Uterus (tissue), 4 donors: Measurements from ENCODE around the gene HTR1D. TPM values are rescaled to one million over a fixed set of nuclear protein-coding genes. Genes with fewer than 3 reads are reported as not detected.

Experiments used
- DNase-seq, 2 donors: peaks; one replicate each; pipeline ENCODE4 v3.0.0-alpha.2; 2019 to 2020
- H3K27ac ChIP-seq, 2 donors: fragments of 200-600 bp; sonication (generic); 1 replicate in 1 of 2; 2 replicates in 1 of 2; pipeline ENCODE4 v1.5.1; 2016 to 2018
- H3K27me3 ChIP-seq, 2 donors: fragments of 200-600 bp; sonication (generic); one replicate each; pipeline ENCODE4 v1.5.1; 2018 to 2019; ENCODE audit warnings: control low read depth in 1 of 2
- H3K36me3 ChIP-seq, 2 donors: fragments of 200-600 bp; sonication (generic); one replicate each; pipeline ENCODE4 v1.5.1; 2019; ENCODE audit warnings: control low read depth in 1 of 2
- H3K4me1 ChIP-seq, 2 donors: fragments of 200-600 bp; sonication (generic); one replicate each; pipeline ENCODE4 v1.5.1; 2018 to 2019; ENCODE audit warnings: control low read depth in 1 of 2
- H3K4me3 ChIP-seq, 2 donors: fragments of 200-600 bp; sonication (generic); 1 replicate in 1 of 2; 2 replicates in 1 of 2; pipeline ENCODE4 v1.5.1; 2018 to 2019; ENCODE audit warnings: mild to moderate bottlenecking in 1 of 2
- H3K9me3 ChIP-seq, 2 donors: fragments of 200-600 bp; sonication (generic); one replicate each; pipeline ENCODE4 v1.5.1; 2019; ENCODE audit warnings: control low read depth in 1 of 2
- CTCF ChIP-seq, 4 experiments: fragments of 200-600 bp in 2 of 4; fragments of 450-650 bp in 2 of 4; sonication (generic) in 2 of 4; IDR thresholded peaks; one replicate each; pipeline ENCODE4 v1.5.1; 2016 to 2019; ENCODE audit warnings: antibody characterized with exemption in 4 of 4, mild to moderate bottlenecking in 2 of 4, moderate library complexity in 1 of 4
- POLR2A ChIP-seq, 2 donors: fragments of 450-650 bp; IDR thresholded peaks; one replicate each; pipeline ENCODE4 v1.6.1; 2016; ENCODE audit warnings: antibody characterized with exemption in 2 of 2, mild to moderate bottlenecking in 1 of 2, moderate library complexity in 1 of 2
- intact Hi-C: fragments of 100-400 bp; cut with DNase I; formaldehyde crosslinking; loops from one replicate; pipeline ENCODE4 v1.15.1; 2023; ENCODE audit warnings: low total_unique reads
- total RNA-seq, 4 donors: library from RNA; depleted of rRNA in 3 of 4; stranded (reverse); fragments of >200 nt in 3 of 4; gene quantifications; one replicate each; pipeline versions ENCODE4 v1.1.0 to v1.2.4, GENCODE V29; 2014 to 2023
- donor health status: DM: yes; HTN: yes; CAD: no.

HTR1D gene
- total RNA-seq, 4 donors from 2014 or later: not detected

- intact Hi-C loops: no loop called here
- no peak for DNase-seq
- H3K27ac ChIP-seq: no peak overlapping the region
- no peaks in the 10 kb centered on the region for H3K27me3 ChIP-seq
- no peaks in the 10 kb centered on the region for H3K9me3 ChIP-seq
- no peak overlapping the region for H3K4me3 ChIP-seq
- no peaks in the 10 kb centered on the region for H3K4me1 ChIP-seq
- no peak for TF ChIP-seq POLR2A (IDR thresholded peaks at IDR 0.05)
- no peak for TF ChIP-seq CTCF (IDR thresholded peaks at IDR 0.05)
- H3K36me3 ChIP-seq: no peaks in the 10 kb centered on the region
Measured at GRCh38 chr1:23222742-23223141, 5.4 kb upstream of the HTR1D start.

- Histone ChIP-seq H3K27ac (no peak overlapping the region), H3K36me3 (no peaks in the 10 kb centered on the region), H3K27me3 (peaks cover 2 to 4% of the 10 kb centered on the region in 2 donors), H3K4me3 (no peak overlapping the region), H3K9me3 (no peaks in the 10 kb centered on the region), H3K4me1 (peaks cover 0 to 3% of the 10 kb centered on the region in 2 donors)
- TF ChIP-seq CTCF (IDR thresholded peaks at IDR 0.05): no peak
- no peak for TF ChIP-seq POLR2A (IDR thresholded peaks at IDR 0.05)
- no peak for DNase-seq
- intact Hi-C loops: no loop called here
Measured at GRCh38 chr1:23222331-23222730, 5.0 kb upstream of the HTR1D start.

GRCh38 chr1:23221107-23221506 lies 3.8 kb upstream of the HTR1D start:
- intact Hi-C loops: no loop called here
- Histone ChIP-seq H3K27me3 (peaks cover 4 to 8% of the 10 kb centered on the region in 2 donors), H3K4me3 (no peak overlapping the region), H3K27ac (no peak overlapping the region), H3K36me3 (no peaks in the 10 kb centered on the region), H3K9me3 (no peaks in the 10 kb centered on the region), H3K4me1 (peaks cover 0 to 12% of the 10 kb centered on the region in 2 donors)
- no peak for DNase-seq
- TF ChIP-seq POLR2A (IDR thresholded peaks at IDR 0.05) (no peak), CTCF (IDR thresholded peaks at IDR 0.05) (no peak)

GRCh38 chr1:23216771-23217420 lies 406 bp downstream of the HTR1D start:
- peaks cover 8 to 14% of the 10 kb centered on the region in 2 donors for H3K27me3 ChIP-seq
- peak in 3 of 4 experiments; percentile 46 to 60 (median 57) for TF ChIP-seq CTCF (IDR thresholded peaks at IDR 0.05)
- no peak for TF ChIP-seq POLR2A (IDR thresholded peaks at IDR 0.05)

GRCh38 chr1:23215751-23216449 lies 1.4 kb downstream of the HTR1D start:
- intact Hi-C loops: no loop called here

More at GRCh38 chr1:23216771-23217420, 406 bp downstream of the HTR1D start:
- DNase-seq: no peak
- Histone ChIP-seq H3K27ac (no peak overlapping the region), H3K4me3 (peak overlapping the region in 1 of 2 donors; percentile 15), H3K4me1 (peaks cover 0 to 12% of the 10 kb centered on the region in 2 donors), H3K9me3 (no peaks in the 10 kb centered on the region), H3K36me3 (no peaks in the 10 kb centered on the region)
- intact Hi-C loops: no loop called here

More at GRCh38 chr1:23215751-23216449, 1.4 kb downstream of the HTR1D start:
- Histone ChIP-seq H3K9me3 (no peaks in the 10 kb centered on the region), H3K36me3 (no peaks in the 10 kb centered on the region), H3K4me3 (no peak overlapping the region), H3K27ac (no peak overlapping the region), H3K27me3 (peaks cover 8 to 14% of the 10 kb centered on the region in 2 donors), H3K4me1 (peaks cover 0 to 12% of the 10 kb centered on the region in 2 donors)
- no peak for DNase-seq
- TF ChIP-seq POLR2A (IDR thresholded peaks at IDR 0.05): no peak
- no peak for TF ChIP-seq CTCF (IDR thresholded peaks at IDR 0.05)
